ENCODE data around the gene ESRRG.

- TF ChIP-seq, protein P1, sequence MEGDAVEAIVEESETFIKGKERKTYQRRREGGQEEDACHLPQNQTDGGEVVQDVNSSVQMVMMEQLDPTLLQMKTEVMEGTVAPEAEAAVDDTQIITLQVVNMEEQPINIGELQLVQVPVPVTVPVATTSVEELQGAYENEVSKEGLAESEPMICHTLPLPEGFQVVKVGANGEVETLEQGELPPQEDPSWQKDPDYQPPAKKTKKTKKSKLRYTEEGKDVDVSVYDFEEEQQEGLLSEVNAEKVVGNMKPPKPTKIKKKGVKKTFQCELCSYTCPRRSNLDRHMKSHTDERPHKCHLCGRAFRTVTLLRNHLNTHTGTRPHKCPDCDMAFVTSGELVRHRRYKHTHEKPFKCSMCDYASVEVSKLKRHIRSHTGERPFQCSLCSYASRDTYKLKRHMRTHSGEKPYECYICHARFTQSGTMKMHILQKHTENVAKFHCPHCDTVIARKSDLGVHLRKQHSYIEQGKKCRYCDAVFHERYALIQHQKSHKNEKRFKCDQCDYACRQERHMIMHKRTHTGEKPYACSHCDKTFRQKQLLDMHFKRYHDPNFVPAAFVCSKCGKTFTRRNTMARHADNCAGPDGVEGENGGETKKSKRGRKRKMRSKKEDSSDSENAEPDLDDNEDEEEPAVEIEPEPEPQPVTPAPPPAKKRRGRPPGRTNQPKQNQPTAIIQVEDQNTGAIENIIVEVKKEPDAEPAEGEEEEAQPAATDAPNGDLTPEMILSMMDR (IDR thresholded peaks at IDR 0.05; ENCODE audit: low read length) = no peak
- no peak for TF ChIP-seq EZH2 (IDR thresholded peaks at IDR 0.05; ENCODE audit: borderline replicate concordance, low read length)
Observed at GRCh38 chr1:216766633-216767327, 43.6 kb upstream of the ESRRG start.

All from OCI-LY1 (cell line).